ENCODE data around the gene NBPF1. TPM values are rescaled to one million over a fixed set of nuclear protein-coding genes. Genes with fewer than 3 reads are reported as not detected.
"Not testable (repeated sequence)": the region's sequence is repeated elsewhere in the genome, so short reads cannot be mapped to it uniquely, and the experiment has no call there.

The NBPF1 gene
- total RNA-seq, 1 donor from 2014 or later: 5.2 TPM

- H3K27me3 Mint-ChIP-seq (ENCODE audit: low read depth); intact Hi-C loops (cut with micrococcal nuclease); DNase-seq (ENCODE audit: low spot score); H3K4me1 Mint-ChIP-seq (ENCODE audit: low read depth); H3K27ac Mint-ChIP-seq; H3K4me3 Mint-ChIP-seq (ENCODE audit: low read depth); H3K9me3 Mint-ChIP-seq: not testable (repeated sequence)
- peaks cover 29% of the 10 kb centered on the region for H3K36me3 Mint-ChIP-seq (ENCODE audit: low read depth)
Measured at GRCh38 chr1:16635959-16636358, 22.6 kb upstream of the NBPF1 start.

GRCh38 chr1:16633540-16634282 lies 20.3 kb upstream of the NBPF1 start:
- H3K4me3 Mint-ChIP-seq (ENCODE audit: low read depth); H3K9me3 Mint-ChIP-seq; H3K27me3 Mint-ChIP-seq (ENCODE audit: low read depth); H3K4me1 Mint-ChIP-seq (ENCODE audit: low read depth); intact Hi-C loops (cut with micrococcal nuclease); DNase-seq (ENCODE audit: low spot score); H3K27ac Mint-ChIP-seq: not testable (repeated sequence)
- peaks cover 43% of the 10 kb centered on the region for H3K36me3 Mint-ChIP-seq (ENCODE audit: low read depth)

- H3K27ac Mint-ChIP-seq; intact Hi-C loops (cut with micrococcal nuclease); H3K4me1 Mint-ChIP-seq (ENCODE audit: low read depth); H3K4me3 Mint-ChIP-seq (ENCODE audit: low read depth); H3K27me3 Mint-ChIP-seq (ENCODE audit: low read depth); H3K9me3 Mint-ChIP-seq: not testable (repeated sequence)
- peak; percentile 8 for DNase-seq (ENCODE audit: low spot score)
- H3K36me3 Mint-ChIP-seq (ENCODE audit: low read depth): peaks cover 56% of the 10 kb centered on the region
Measured at GRCh38 chr1:16632044-16632850, 18.9 kb upstream of the NBPF1 start.

- H3K27ac Mint-ChIP-seq: no peak overlapping the region
- no peak for DNase-seq (ENCODE audit: low spot score)
- intact Hi-C loops (cut with micrococcal nuclease): no loop called here
Measured at GRCh38 chr1:16631248-16632043, 18.1 kb upstream of the NBPF1 start.

GRCh38 chr1:16630661-16631247 lies 17.4 kb upstream of the NBPF1 start:
- no peaks in the 10 kb centered on the region for H3K9me3 Mint-ChIP-seq
- H3K36me3 Mint-ChIP-seq (ENCODE audit: low read depth): peaks cover 65% of the 10 kb centered on the region
- no peak overlapping the region for H3K27ac Mint-ChIP-seq
- DNase-seq (ENCODE audit: low spot score): no peak
- intact Hi-C loops (cut with micrococcal nuclease): no loop called here
- H3K27me3 Mint-ChIP-seq (ENCODE audit: low read depth): no peaks in the 10 kb centered on the region
- no peaks in the 10 kb centered on the region for H3K4me1 Mint-ChIP-seq (ENCODE audit: low read depth)
- no peak overlapping the region for H3K4me3 Mint-ChIP-seq (ENCODE audit: low read depth)

More at GRCh38 chr1:16631248-16632043, 18.1 kb upstream of the NBPF1 start:
- Mint-ChIP-seq H3K36me3 (ENCODE audit: low read depth) (peaks cover 58% of the 10 kb centered on the region), H3K27me3 (ENCODE audit: low read depth) (no peaks in the 10 kb centered on the region), H3K4me1 (ENCODE audit: low read depth) (no peaks in the 10 kb centered on the region), H3K9me3 (no peaks in the 10 kb centered on the region), H3K4me3 (ENCODE audit: low read depth) (no peak overlapping the region)

GRCh38 chr1:16629916-16630530 lies 16.7 kb upstream of the NBPF1 start:
- H3K4me1 Mint-ChIP-seq (ENCODE audit: low read depth); intact Hi-C loops (cut with micrococcal nuclease); H3K4me3 Mint-ChIP-seq (ENCODE audit: low read depth); H3K27ac Mint-ChIP-seq; H3K9me3 Mint-ChIP-seq; H3K27me3 Mint-ChIP-seq (ENCODE audit: low read depth); DNase-seq (ENCODE audit: low spot score): not testable (repeated sequence)
- H3K36me3 Mint-ChIP-seq (ENCODE audit: low read depth): peaks cover 69% of the 10 kb centered on the region

- no peaks in the 10 kb centered on the region for H3K4me1 Mint-ChIP-seq (ENCODE audit: low read depth)
- H3K4me3 Mint-ChIP-seq (ENCODE audit: low read depth): no peak overlapping the region
- H3K27me3 Mint-ChIP-seq (ENCODE audit: low read depth): no peaks in the 10 kb centered on the region
- peaks cover 63% of the 10 kb centered on the region for H3K36me3 Mint-ChIP-seq (ENCODE audit: low read depth)
- no peaks in the 10 kb centered on the region for H3K9me3 Mint-ChIP-seq
- no peak for DNase-seq (ENCODE audit: low spot score)
- H3K27ac Mint-ChIP-seq: no peak overlapping the region
- intact Hi-C loops (cut with micrococcal nuclease): no loop called here
Measured at GRCh38 chr1:16628361-16629111, 15.2 kb upstream of the NBPF1 start.

- intact Hi-C loops (cut with micrococcal nuclease); H3K4me1 Mint-ChIP-seq (ENCODE audit: low read depth); H3K27ac Mint-ChIP-seq; H3K9me3 Mint-ChIP-seq; H3K4me3 Mint-ChIP-seq (ENCODE audit: low read depth); H3K27me3 Mint-ChIP-seq (ENCODE audit: low read depth); DNase-seq (ENCODE audit: low spot score): not testable (repeated sequence)
- H3K36me3 Mint-ChIP-seq (ENCODE audit: low read depth): peaks cover 48% of the 10 kb centered on the region
Measured at GRCh38 chr1:16626409-16626983, 13.1 kb upstream of the NBPF1 start.

- no peak for DNase-seq (ENCODE audit: low spot score)
- intact Hi-C loops (cut with micrococcal nuclease): loop anchor here (2.0 kb wide), 2 partner anchors 15 to 19 kb away; no protein-coding TSS in a partner anchor
- Mint-ChIP-seq H3K4me1 (ENCODE audit: low read depth) (no peaks in the 10 kb centered on the region), H3K27ac (no peak overlapping the region), H3K27me3 (ENCODE audit: low read depth) (no peaks in the 10 kb centered on the region), H3K4me3 (ENCODE audit: low read depth) (no peak overlapping the region), H3K36me3 (ENCODE audit: low read depth) (peaks cover 43% of the 10 kb centered on the region), H3K9me3 (no peaks in the 10 kb centered on the region)
Measured at GRCh38 chr1:16625497-16626408, 12.4 kb upstream of the NBPF1 start.

GRCh38 chr1:16623812-16624719 lies 10.7 kb upstream of the NBPF1 start:
- H3K36me3 Mint-ChIP-seq (ENCODE audit: low read depth): peaks cover 31% of the 10 kb centered on the region
- H3K27ac Mint-ChIP-seq; H3K9me3 Mint-ChIP-seq; DNase-seq (ENCODE audit: low spot score); H3K4me1 Mint-ChIP-seq (ENCODE audit: low read depth); H3K27me3 Mint-ChIP-seq (ENCODE audit: low read depth); H3K4me3 Mint-ChIP-seq (ENCODE audit: low read depth): not testable (repeated sequence)
- intact Hi-C loops (cut with micrococcal nuclease): loop anchor here (2.0 kb wide), 2 partner anchors 13 to 21 kb away; no protein-coding TSS in a partner anchor
